CD14-positive monocyte (primary cell): ENCODE results near the gene APOBEC3B. TPM values are rescaled to one million over a fixed set of nuclear protein-coding genes. Genes with fewer than 3 reads are reported as not detected.

Source experiments
- DNase-seq, 3 donors: peaks; one replicate each; pipeline ENCODE4 v3.0.0-alpha.2; 2011 to 2022
- H2AFZ ChIP-seq: 2 replicates; pipeline ENCODE4 v1.6.0; 2012; ENCODE audit warnings: mild to moderate bottlenecking, low read depth, low read length, inconsistent platforms; ENCODE audit not compliant: insufficient read depth, poor library complexity, severe bottlenecking
- H3K27ac ChIP-seq, 2 donors: 1 replicate in 1 of 2; 2 replicates in 1 of 2; pipeline ENCODE4 v1.5.1; 2012 to 2013; ENCODE audit warnings: low read length in 2 of 2, control low read depth in 1 of 2, inconsistent platforms in 1 of 2, low read depth in 1 of 2, mild to moderate bottlenecking in 1 of 2
- H3K27me3 ChIP-seq, 2 donors: one replicate each; pipeline versions ENCODE4 v1.6.0 to v1.6.1; 2011 to 2013; ENCODE audit warnings: low read length in 2 of 2; ENCODE audit not compliant: control insufficient read depth in 2 of 2, insufficient read depth in 2 of 2
- H3K36me3 ChIP-seq, 2 donors: replicated peaks in 1 of 2; 1 replicate in 1 of 2; 2 replicates in 1 of 2; pipeline versions ENCODE4 v1.5.1 to v1.6.1; 2012 to 2013; ENCODE audit warnings: low read length in 2 of 2, control low read depth in 1 of 2, inconsistent platforms in 1 of 2, mild to moderate bottlenecking in 1 of 2; ENCODE audit not compliant: insufficient read depth in 2 of 2, control insufficient read depth in 1 of 2
- H3K4me1 ChIP-seq, 2 donors: 1 replicate in 1 of 2; 2 replicates in 1 of 2; pipeline versions ENCODE4 v1.5.1 to v1.6.1; 2012 to 2013; ENCODE audit warnings: low read length in 2 of 2, control low read depth in 1 of 2, inconsistent platforms in 1 of 2, mild to moderate bottlenecking in 1 of 2, moderate library complexity in 1 of 2; ENCODE audit not compliant: insufficient read depth in 2 of 2, control insufficient read depth in 1 of 2
- H3K4me2 ChIP-seq: replicated peaks from 2 replicates; pipeline ENCODE3; 2012; ENCODE audit warnings: low read length, moderate library complexity, mild to moderate bottlenecking; ENCODE audit not compliant: poor library complexity, severe bottlenecking; ENCODE audit errors: extremely low read depth
- H3K4me3 ChIP-seq, 3 experiments: fragments of 200-600 bp in 1 of 3; sonication (generic) in 1 of 3; replicated peaks in 1 of 3; 1 replicate in 2 of 3; 2 replicates in 1 of 3; pipeline ENCODE4 v1.5.1; 2011 to 2013; ENCODE audit warnings: low read length in 3 of 3, mild to moderate bottlenecking in 3 of 3, control low read depth in 2 of 3, low read depth in 2 of 3, inconsistent platforms in 1 of 3, moderate library complexity in 1 of 3
- H3K79me2 ChIP-seq: 2 replicates; pipeline ENCODE4 v1.6.0; 2012; ENCODE audit warnings: mild to moderate bottlenecking, control low read depth, inconsistent platforms, low read length, moderate library complexity; ENCODE audit not compliant: insufficient read depth
- H3K9ac ChIP-seq: 2 replicates; pipeline ENCODE4 v1.6.0; 2017; ENCODE audit warnings: low read length, mild to moderate bottlenecking; ENCODE audit not compliant: insufficient read depth, poor library complexity, severe bottlenecking
- H3K9me3 ChIP-seq, 2 donors: replicated peaks in 1 of 2; 1 replicate in 1 of 2; 2 replicates in 1 of 2; pipeline versions ENCODE4 v1.5.1 to v1.6.1; 2012 to 2013; ENCODE audit warnings: low read length in 2 of 2, control low read depth in 1 of 2; ENCODE audit not compliant: control insufficient read depth in 1 of 2, insufficient read depth in 1 of 2
- H4K20me1 ChIP-seq: 2 replicates; pipeline ENCODE4 v1.6.0; 2012; ENCODE audit warnings: mild to moderate bottlenecking, low read length, control low read depth, moderate library complexity; ENCODE audit not compliant: insufficient read depth
- H3K27ac Mint-ChIP-seq, 7 donors: one replicate each; pipeline ENCODE4 v1.8.0; 2020; ENCODE audit warnings: mild to moderate bottlenecking in 7 of 7, mixed read lengths in 7 of 7, moderate library complexity in 6 of 7, inconsistent platforms in 2 of 7
- H3K27me3 Mint-ChIP-seq, 3 donors: one replicate each; pipeline ENCODE4 v1.8.0; 2021 to 2022; ENCODE audit warnings: low read depth in 3 of 3, mild to moderate bottlenecking in 3 of 3, mixed read lengths in 3 of 3, moderate library complexity in 3 of 3, inconsistent platforms in 1 of 3
- H3K36me3 Mint-ChIP-seq, 2 donors: one replicate each; pipeline ENCODE4 v1.8.0; 2020; ENCODE audit warnings: mixed read lengths in 2 of 2, inconsistent platforms in 1 of 2, mild to moderate bottlenecking in 1 of 2
- H3K4me1 Mint-ChIP-seq: one replicate; pipeline ENCODE4 v1.8.0; 2020; ENCODE audit warnings: mild to moderate bottlenecking, mixed read lengths
- H3K4me3 Mint-ChIP-seq, 2 donors: one replicate each; pipeline ENCODE4 v1.8.0; 2020; ENCODE audit warnings: mild to moderate bottlenecking in 2 of 2, mixed read lengths in 2 of 2, moderate library complexity in 1 of 2
- H3K9me3 Mint-ChIP-seq, 7 donors: one replicate each; pipeline ENCODE4 v1.8.0; 2020 to 2022; ENCODE audit warnings: mixed read lengths in 7 of 7, mild to moderate bottlenecking in 6 of 7, moderate library complexity in 6 of 7, inconsistent platforms in 2 of 7
- CTCF ChIP-seq: fragments of 200-600 bp; IDR thresholded peaks from one replicate; pipeline ENCODE4 v1.8.0; 2022; ENCODE audit warnings: antibody characterized with exemption, mild to moderate bottlenecking
- WGBS: methylation state at CpG from one replicate; pipeline ENCODE4 v1.1.5; 2013; ENCODE audit warnings: missing lambda C conversion rate; ENCODE audit not compliant: insufficient coverage; 5-methylcytosine and 5-hydroxymethylcytosine counted together
- intact Hi-C, 2 donors: fragments of 100-400 bp; cut with micrococcal nuclease; formaldehyde crosslinking; loops; one replicate each; pipeline versions ENCODE4 v1.15.0 to v1.15.1; 2023
- polyA plus RNA-seq, 3 donors: library from polyadenylated mRNA; depleted of rRNA in 1 of 3; unstranded in 2 of 3; stranded (reverse) in 1 of 3; fragments of 300-500 nt in 2 of 3; fragments of >200 nt in 1 of 3; fragmentation: Illumina TruSeq in 2 of 3; gene quantifications; 1 replicate in 2 of 3; 2 replicates in 1 of 3; pipeline ENCODE4 v1.2.3, GENCODE V29; 2012 to 2021

APOBEC3B gene
- polyA plus RNA-seq, 3 donors: 0.40 to 48.2 (median 12.6) TPM

- peaks cover 9% of the 10 kb centered on the region for H3K79me2 ChIP-seq
- peaks cover 16 to 20% of the 10 kb centered on the region in 2 donors for H3K4me1 ChIP-seq
- H4K20me1 ChIP-seq: no peaks in the 10 kb centered on the region
- no peak for DNase-seq
- H3K9me3 ChIP-seq: no peaks in the 10 kb centered on the region
- Mint-ChIP-seq H3K9me3 (no peaks in the 10 kb centered on the region), H3K4me1 (peaks cover 37% of the 10 kb centered on the region), H3K4me3 (peak overlapping the region in 1 of 2 donors; percentile 12), H3K36me3 (peaks cover 25 to 33% of the 10 kb centered on the region in 2 donors), H3K27me3 (peaks cover 0 to 2% (median 0%) of the 10 kb centered on the region in 3 donors), H3K27ac (no peak overlapping the region)
- H3K4me3 ChIP-seq: peak overlapping the region in 1 of 3 experiments; percentile 86
- H3K36me3 ChIP-seq: peaks cover 3 to 10% of the 10 kb centered on the region in 2 donors
- peak overlapping the region; percentile 91 for H3K4me2 ChIP-seq
- no peaks in the 10 kb centered on the region for H3K27me3 ChIP-seq
- TF ChIP-seq CTCF: no peak
- intact Hi-C loops: no loop called here
- no peak overlapping the region for H3K9ac ChIP-seq
- 86% methylated on average over 2 of the region's 7 CpGs for WGBS
- no peak overlapping the region for H2AFZ ChIP-seq
- no peak overlapping the region for H3K27ac ChIP-seq
Observed at GRCh38 chr22:39041908-39042307, 59.8 kb downstream of the APOBEC3B start.

Other genes starting within 250 kb of the APOBEC3B start
- gene SUN2, start 226.3 kb upstream of the APOBEC3B start, polyA plus RNA-seq: 100 to 1,000 TPM in 1 of 3 donors, 10 to 100 TPM in 2; 95.8 to 159 (median 97.8) TPM
- gene DNAL4, start 188.2 kb upstream of the APOBEC3B start, polyA plus RNA-seq: 1 to 10 TPM; 8.9 to 9.3 (median 9.0) TPM
- gene NPTXR, start 138.3 kb upstream of the APOBEC3B start, polyA plus RNA-seq: under 1 TPM in 1 of 3 donors, not detected in 2; 0.04 TPM
- gene CBX6, start 110.1 kb upstream of the APOBEC3B start, polyA plus RNA-seq: 10 to 100 TPM in 1 of 3 donors, 1 to 10 TPM in 2; 2.1 to 26.7 (median 5.0) TPM
- 100 to 1,000 TPM; 233 to 845 (median 247) TPM for gene APOBEC3A, start 24.7 kb upstream of the APOBEC3B start, polyA plus RNA-seq
- 10 to 100 TPM; 19.7 to 86.3 (median 69.4) TPM for gene APOBEC3C, start 31.9 kb downstream of the APOBEC3B start, polyA plus RNA-seq
- gene APOBEC3D, start 38.8 kb downstream of the APOBEC3B start, polyA plus RNA-seq: 1 to 10 TPM; 1.7 to 4.3 (median 2.0) TPM
- gene APOBEC3F, start 58.5 kb downstream of the APOBEC3B start, polyA plus RNA-seq: 1 to 10 TPM; 4.1 to 8.0 (median 4.4) TPM
- gene APOBEC3G, start 94.9 kb downstream of the APOBEC3B start, polyA plus RNA-seq: 10 to 100 TPM; 33.3 to 73.6 (median 64.5) TPM
- under 1 TPM in 1 of 3 donors, not detected in 2; 0.28 TPM for gene APOBEC3H, start 114.9 kb downstream of the APOBEC3B start, polyA plus RNA-seq
- 10 to 100 TPM in 1 of 3 donors, 1 to 10 TPM in 2; 3.1 to 18.0 (median 4.0) TPM for gene CBX7, start 170.3 kb downstream of the APOBEC3B start, polyA plus RNA-seq